Measurements from ENCODE around the gene ACSL4. TPM values are rescaled to one million over a fixed set of nuclear protein-coding genes. Genes with fewer than 3 reads are reported as not detected.

ACSL4 gene
- total RNA-seq, 1 experiment from 2014 or later, result 31.2 TPM

- no peaks in the 10 kb centered on the region for H3K4me1 ChIP-seq
- H3K36me3 ChIP-seq, result no peaks in the 10 kb centered on the region
- no peaks in the 10 kb centered on the region for H3K9me3 ChIP-seq (replicated peaks)
- no peak within 1 kb of the TSS for H3K27ac ChIP-seq
- no peak within 1 kb of the TSS for H3K4me3 ChIP-seq
- no peaks in the 10 kb centered on the region for H3K27me3 ChIP-seq
- DNase-seq, result no peak
Observed at GRCh38 chrX:109624641-109625616, 108.1 kb downstream of the ACSL4 start, which contains the start of gene KCNE5. KCNE5 (minus strand) TSS chrX:109625172; CDS start chrX:109625020, 152 bp downstream.

GRCh38 chrX:109623997-109624396 is 109.1 kb downstream of the ACSL4 start:
- Histone ChIP-seq H3K36me3 (no peaks in the 10 kb centered on the region), H3K4me1 (no peaks in the 10 kb centered on the region), H3K4me3 (no peak overlapping the region), H3K9me3 (replicated peaks) (no peaks in the 10 kb centered on the region), H3K27ac (no peak overlapping the region), H3K27me3 (no peaks in the 10 kb centered on the region)
- DNase-seq, result no peak

GRCh38 chrX:109622270-109622669 is 110.8 kb downstream of the ACSL4 start:
- DNase-seq, result no peak
- Histone ChIP-seq H3K4me1 (no peaks in the 10 kb centered on the region), H3K27me3 (no peaks in the 10 kb centered on the region), H3K4me3 (no peak overlapping the region), H3K36me3 (no peaks in the 10 kb centered on the region), H3K9me3 (replicated peaks) (no peaks in the 10 kb centered on the region), H3K27ac (no peak overlapping the region)

- H3K36me3 ChIP-seq, result no peaks in the 10 kb centered on the region
- H3K27me3 ChIP-seq, result no peaks in the 10 kb centered on the region
- H3K4me1 ChIP-seq, result no peaks in the 10 kb centered on the region
- no peak for DNase-seq
- H3K4me3 ChIP-seq, result no peak overlapping the region
- H3K9me3 ChIP-seq (replicated peaks), result no peaks in the 10 kb centered on the region
- no peak overlapping the region for H3K27ac ChIP-seq
Observed at GRCh38 chrX:109619771-109620170, 113.3 kb downstream of the ACSL4 start.

GRCh38 chrX:109614951-109615350 is 118.1 kb downstream of the ACSL4 start:
- Histone ChIP-seq H3K27me3 (no peaks in the 10 kb centered on the region), H3K4me1 (no peaks in the 10 kb centered on the region), H3K9me3 (replicated peaks) (no peaks in the 10 kb centered on the region), H3K27ac (no peak overlapping the region), H3K36me3 (no peaks in the 10 kb centered on the region), H3K4me3 (no peak overlapping the region)
- DNase-seq, result peak; percentile 15 to 25

GRCh38 chrX:109601486-109601885 is 131.6 kb downstream of the ACSL4 start:
- no peak for DNase-seq
- Histone ChIP-seq H3K27me3 (no peaks in the 10 kb centered on the region), H3K9me3 (replicated peaks) (no peaks in the 10 kb centered on the region), H3K36me3 (no peaks in the 10 kb centered on the region), H3K4me1 (no peaks in the 10 kb centered on the region), H3K4me3 (no peak overlapping the region), H3K27ac (no peak overlapping the region)

- DNase-seq, result peak; percentile 59 to 66
- Histone ChIP-seq H3K27me3 (no peaks in the 10 kb centered on the region), H3K27ac (peak overlapping the region; percentile 44; the same call in 1 of the 2 replicates), H3K4me1 (no peaks in the 10 kb centered on the region), H3K9me3 (replicated peaks) (no peaks in the 10 kb centered on the region), H3K36me3 (no peaks in the 10 kb centered on the region), H3K4me3 (peak overlapping the region; percentile 50)
Observed at GRCh38 chrX:109600237-109600651, 132.8 kb downstream of the ACSL4 start.

GRCh38 chrX:109596015-109596414 is 137.0 kb downstream of the ACSL4 start:
- Histone ChIP-seq H3K27ac (no peak overlapping the region), H3K4me1 (no peaks in the 10 kb centered on the region), H3K4me3 (no peak overlapping the region), H3K9me3 (replicated peaks) (no peaks in the 10 kb centered on the region), H3K36me3 (no peaks in the 10 kb centered on the region), H3K27me3 (no peaks in the 10 kb centered on the region)
- DNase-seq, result no peak

Other genes with a start within 250 kb of the ACSL4 start
- 15.2 and 15.4 TPM in 2 replicates for gene NXT2, start 196.4 kb downstream of the ACSL4 start, total RNA-seq (2014; rRNA removed; shearing (Covaris generic))
- 0.10 and 0.12 TPM in 2 replicates for gene KCNE5, start 108.1 kb downstream of the ACSL4 start, total RNA-seq (2014; rRNA removed; shearing (Covaris generic))

Data from SJCRH30 (cell line).